IMR-90 (cell line): ENCODE data around the gene IDH3A. TPM values are rescaled to one million over a fixed set of nuclear protein-coding genes. Genes with fewer than 3 reads are reported as not detected.

ENCODE experiments used
- ATAC-seq: fragments of 200-7000 bp; cut with Tn5 transposase; 2 replicates; pipeline ENCODE4 v1.9.1; 2020; ENCODE audit warnings: low read depth, mild to moderate bottlenecking, moderate library complexity
- BruUV-seq: library from RNA; stranded (reverse); fragments of 400-500 nt; replicated peaks from 2 replicates; lab custom pipeline; 2021; lab: Mats Ljungman, UMichigan
- CTCF ChIA-PET: fragments of 300-600 bp; formaldehyde crosslinking; extraction: SDS; loops from one replicate; lab custom pipeline; 2021; ENCODE audit warnings: antibody characterized with exemption; lab: Yijun Ruan, JAX
- POLR2A ChIA-PET: fragments of 300-600 bp; sonication (Branson Sonifier 250); formaldehyde crosslinking; loops from one replicate; lab custom pipeline; 2022; ENCODE audit warnings: antibody characterized with exemption; ENCODE audit not compliant: unreplicated experiment; lab: Charles Lee
- DNase-seq: peaks from one replicate; pipeline ENCODE4 v3.0.0; 2013
- H2AFZ ChIP-seq: replicated peaks from 2 replicates; pipeline ENCODE3; 2013; ENCODE audit warnings: low read length, mild to moderate bottlenecking; ENCODE audit not compliant: poor library complexity
- H2AK5ac ChIP-seq: 2 replicates; pipeline ENCODE4 v1.6.1; 2013; ENCODE audit warnings: low read depth, low read length, inconsistent platforms
- H2AK9ac ChIP-seq: replicated peaks from 2 replicates; pipeline ENCODE3; 2013; ENCODE audit warnings: mild to moderate bottlenecking, low read depth, low read length, moderate library complexity; ENCODE audit not compliant: poor library complexity
- H2BK120ac ChIP-seq: 2 replicates; pipeline ENCODE4 v1.6.1; 2013; ENCODE audit warnings: low read depth, low read length, inconsistent platforms
- H2BK15ac ChIP-seq: 3 replicates; pipeline ENCODE4 v1.6.1; 2013; ENCODE audit warnings: low read depth, low read length, inconsistent platforms
- H2BK20ac ChIP-seq: 2 replicates; pipeline ENCODE4 v1.6.1; 2013; ENCODE audit warnings: low read depth, mild to moderate bottlenecking, inconsistent platforms, low read length, moderate library complexity
- H2BK5ac ChIP-seq: 2 replicates; pipeline ENCODE4 v1.6.1; 2013; ENCODE audit warnings: mild to moderate bottlenecking, low read depth, low read length, inconsistent platforms; ENCODE audit not compliant: poor library complexity, severe bottlenecking
- H3K14ac ChIP-seq: replicated peaks from 2 replicates; pipeline ENCODE4 v1.6.1; 2013; ENCODE audit warnings: low read depth, low read length, inconsistent platforms
- H3K18ac ChIP-seq: 2 replicates; pipeline ENCODE4 v1.6.1; 2013; ENCODE audit warnings: low read depth, low read length, control low read depth
- H3K23ac ChIP-seq: 2 replicates; pipeline ENCODE4 v1.6.1; 2013; ENCODE audit warnings: low read depth, low read length, inconsistent platforms
- H3K27ac ChIP-seq: 2 replicates; pipeline ENCODE4 v1.5.1; 2013; ENCODE audit warnings: mild to moderate bottlenecking, control low read depth, low read length; ENCODE audit not compliant: insufficient read depth
- H3K27me3 ChIP-seq: 2 replicates; pipeline ENCODE4 v1.6.1; 2013; ENCODE audit warnings: low read length; ENCODE audit not compliant: control insufficient read depth, insufficient read depth
- H3K36me3 ChIP-seq: 2 replicates; pipeline ENCODE4 v1.6.1; 2013; ENCODE audit warnings: low read length, mixed read lengths; ENCODE audit not compliant: control insufficient read depth, insufficient read depth
- H3K4ac ChIP-seq: 2 replicates; pipeline ENCODE4 v1.6.1; 2013; ENCODE audit warnings: low read depth, low read length, inconsistent platforms
- H3K4me1 ChIP-seq: 2 replicates; pipeline ENCODE4 v1.6.1; 2013; ENCODE audit warnings: low read length, mixed read lengths; ENCODE audit not compliant: control insufficient read depth, insufficient read depth
- H3K4me2 ChIP-seq: 2 replicates; pipeline ENCODE4 v1.6.1; 2013; ENCODE audit warnings: low read depth, mild to moderate bottlenecking, control low read depth, low read length, moderate library complexity
- H3K4me3 ChIP-seq: 2 replicates; pipeline ENCODE4 v1.5.1; 2013; ENCODE audit warnings: low read depth, mild to moderate bottlenecking, control low read depth, low read length, moderate library complexity; ENCODE audit not compliant: insufficient read depth
- H3K56ac ChIP-seq: 2 replicates; pipeline ENCODE4 v1.6.1; 2013; ENCODE audit warnings: low read length, inconsistent platforms; ENCODE audit not compliant: insufficient read depth; ENCODE audit errors: extremely low read depth
- H3K79me1 ChIP-seq, 2 experiments: 2 replicates each; pipeline ENCODE4 v1.6.1; 2013; ENCODE audit warnings: low read length in 2 of 2, inconsistent platforms in 1 of 2, low read depth in 1 of 2
- H3K9ac ChIP-seq: 2 replicates; pipeline ENCODE4 v1.6.1; 2013; ENCODE audit warnings: low read depth, low read length, control low read depth
- H3K9me1 ChIP-seq: 2 replicates; pipeline ENCODE4 v1.6.1; 2013; ENCODE audit warnings: low read length, inconsistent platforms; ENCODE audit not compliant: insufficient read depth
- H3K9me3 ChIP-seq: 2 replicates; pipeline ENCODE4 v1.6.1; 2013; ENCODE audit warnings: low read length; ENCODE audit not compliant: control insufficient read depth, insufficient read depth
- H4K20me1 ChIP-seq: 2 replicates; pipeline ENCODE4 v1.6.1; 2013; ENCODE audit warnings: low read length, inconsistent platforms; ENCODE audit not compliant: insufficient read depth
- H4K5ac ChIP-seq: 2 replicates; pipeline ENCODE4 v1.6.1; 2013; ENCODE audit warnings: mild to moderate bottlenecking, low read depth, low read length, control low read depth
- H4K8ac ChIP-seq, 2 experiments: 2 replicates each; pipeline ENCODE4 v1.6.1; 2013; ENCODE audit warnings: low read depth in 2 of 2, low read length in 2 of 2, control low read depth in 1 of 2, inconsistent platforms in 1 of 2
- H4K91ac ChIP-seq: 2 replicates; pipeline ENCODE4 v1.6.1; 2013; ENCODE audit warnings: low read depth, low read length, inconsistent platforms; ENCODE audit not compliant: insufficient read depth
- CHD1 ChIP-seq: IDR thresholded peaks from 2 replicates; pipeline ENCODE4 v1.6.1; 2012; ENCODE audit warnings: low read depth, low read length, improper control_type of control experiment
- WGBS, 2 experiments: methylation state at CpG; one replicate each; pipeline versions ENCODE4 v1.1.5 to v1.1.7; 2013; ENCODE audit warnings: missing lambda C conversion rate in 2 of 2; ENCODE audit not compliant: insufficient read length in 1 of 2; ENCODE audit errors: extremely low coverage in 2 of 2; 5-methylcytosine and 5-hydroxymethylcytosine counted together
- dilution Hi-C: fragments of 300-500 bp; cut with HindIII; formaldehyde crosslinking; loops from one replicate; pipeline ENCODE4 v1.14.3; 2018; ENCODE audit warnings: low sequenced_read_pairs; ENCODE audit not compliant: unreplicated experiment
- in situ Hi-C: fragments of 300-500 bp; cut with MboI; formaldehyde crosslinking; loops from 3 replicates; pipeline ENCODE4 v1.14.3; 2019; ENCODE audit warnings: low sequenced_read_pairs, inconsistent platforms, mixed read lengths
- intact Hi-C: fragments of 100-400 bp; cut with micrococcal nuclease; formaldehyde crosslinking; loops from 2 replicates; pipeline ENCODE4 v1.10.0; 2022
- polyA plus RNA-seq, 3 experiments: library from polyadenylated mRNA; depleted of rRNA; stranded (reverse); fragments of >200 nt; gene quantifications; 2 replicates each; pipeline ENCODE4 v1.2.3, GENCODE V29; 2012; ENCODE audit warnings: low replicate concordance in 1 of 3
- total RNA-seq: library from RNA; depleted of rRNA; stranded (reverse); fragments of >200 nt; gene quantifications from 2 replicates; pipeline ENCODE4 v1.2.3, GENCODE V29; 2012

Gene IDH3A
- total and polyA plus RNA-seq, 2 of the 4 experiments (the other 2 are of a cell fraction) = 34.5 to 47.7 TPM

DNA sequence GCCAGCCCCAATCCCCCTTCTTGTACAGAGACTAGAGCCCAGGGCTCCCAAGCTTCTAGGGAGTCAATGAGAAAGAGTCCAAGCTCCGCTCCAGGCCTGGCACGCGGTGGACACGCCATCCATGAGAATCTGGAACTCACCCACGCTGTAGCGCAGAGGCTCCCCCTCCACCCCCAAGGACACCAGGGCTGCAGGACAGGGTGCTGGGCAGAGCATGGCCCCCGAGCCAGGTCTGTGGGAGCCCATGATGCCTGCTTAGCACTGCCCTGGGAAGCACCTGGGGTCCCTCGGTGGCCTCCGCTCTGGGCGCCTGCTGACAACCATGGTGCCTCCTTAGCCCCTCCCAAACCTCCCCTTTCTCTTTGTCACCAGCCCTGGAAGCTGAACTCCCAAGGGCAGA lies 56.7 kb downstream of the IDH3A start:
- H2BK5ac ChIP-seq = no peak overlapping the region
- no TSS peak for BruUV-seq
- H2BK20ac ChIP-seq = no peak overlapping the region
- H3K56ac ChIP-seq = no peak overlapping the region
- ChIA-PET CTCF (no interaction called here), POLR2A (no interaction called here)
- 88% methylated on average over 4 of the region's 10 CpGs; no CpG with 5 or more reads in 1 of the 2 experiments for WGBS, 2 experiments
- dilution Hi-C loops (no loop called here), in situ Hi-C loops (no loop called here), intact Hi-C loops (no loop called here)
- no peak overlapping the region for H2BK120ac ChIP-seq
- no peak overlapping the region for H3K4me2 ChIP-seq
- DNase-seq (no peak), ATAC-seq (no peak)
- peaks cover 25% of the 10 kb centered on the region for H3K27me3 ChIP-seq
- H4K91ac ChIP-seq = no peak overlapping the region
- no peak overlapping the region for H3K18ac ChIP-seq
- no peaks in the 10 kb centered on the region for H3K36me3 ChIP-seq
- no peaks in the 10 kb centered on the region for H3K9me3 ChIP-seq
- H3K4ac ChIP-seq = no peak overlapping the region
- no peak overlapping the region for H2AK9ac ChIP-seq
- no peaks in the 10 kb centered on the region; the same call in 1 of the 2 replicates for H3K4me1 ChIP-seq
- no peak overlapping the region for H2BK15ac ChIP-seq
- H2AK5ac ChIP-seq = no peak overlapping the region
- H3K14ac ChIP-seq = no peak overlapping the region
- H3K9ac ChIP-seq = no peak overlapping the region
- no peak overlapping the region for H3K4me3 ChIP-seq
- no peaks in the 10 kb centered on the region for H4K20me1 ChIP-seq
- no peak overlapping the region for H4K5ac ChIP-seq
- no peak for TF ChIP-seq CHD1
- no peak overlapping the region for H3K27ac ChIP-seq
- no peaks in the 10 kb centered on the region for H3K9me1 ChIP-seq
- no peak overlapping the region for H4K8ac ChIP-seq
- H3K23ac ChIP-seq = no peak overlapping the region
- peak overlapping the region; percentile 79 for H2AFZ ChIP-seq
- no peaks in the 10 kb centered on the region for H3K79me1 ChIP-seq
